ENCODE measurements around the gene PPM1A.

Gene PPM1A
- 125 to 187 reads per million in 2 donors for total RNA-seq

DNA sequence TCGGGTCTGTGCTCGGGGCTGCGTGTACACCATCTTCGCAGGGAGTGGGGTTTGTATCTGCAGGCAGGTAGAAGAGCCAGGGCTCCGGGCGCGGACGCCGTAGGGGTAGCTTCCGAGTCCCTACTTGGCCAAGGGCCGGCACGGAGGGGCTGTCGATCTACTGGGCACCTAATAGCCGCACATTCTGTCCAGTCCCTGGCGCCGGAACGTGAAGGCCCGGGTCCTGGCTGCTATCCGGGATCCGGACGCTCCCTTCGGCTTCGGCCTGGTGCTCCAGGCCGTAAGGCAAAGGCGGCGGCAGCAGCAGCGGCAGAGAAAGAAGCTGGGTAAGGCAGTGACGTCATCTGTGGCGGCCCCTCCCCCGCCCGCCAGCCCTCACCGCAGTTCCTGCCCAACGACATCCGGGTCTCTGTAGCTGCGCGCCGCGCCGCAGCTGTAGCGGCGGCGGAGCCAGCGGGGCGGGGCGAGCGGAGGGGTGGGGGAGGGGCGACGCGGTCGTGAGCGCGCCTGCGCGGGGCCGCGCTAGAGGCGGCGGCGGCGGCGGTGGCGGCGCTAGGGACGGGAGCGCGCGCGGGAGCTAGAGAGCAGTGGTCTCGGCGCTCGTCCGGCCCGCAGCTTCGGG lies at the start of gene PPM1A:
Gene PPM1A (plus strand): TSS at position 525 of the 622 bp plus-strand sequence. CDS start 33,483 bp downstream, outside the sequence.
- peak; percentile 90 to 98 (median 93) for DNase-seq

DNA sequence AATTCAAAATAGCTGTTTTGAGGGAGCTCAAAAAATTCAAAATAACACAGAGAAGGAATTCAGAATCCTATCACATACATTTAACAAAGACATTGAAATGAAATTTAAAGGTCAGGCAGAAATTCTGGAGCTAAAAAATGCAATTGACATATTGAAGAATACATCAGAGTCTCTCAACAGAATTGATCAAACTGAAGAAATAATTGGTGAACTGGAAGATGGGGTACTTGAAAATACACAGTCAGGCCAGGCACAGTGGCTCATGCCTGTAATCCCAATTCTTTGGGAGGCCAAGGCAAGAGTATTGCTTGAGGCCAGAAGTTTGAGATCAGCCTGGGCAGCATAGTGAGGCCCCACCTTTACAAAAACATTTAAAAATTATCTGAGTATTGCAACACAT lies 49.7 kb upstream of the PPM1A start:
- no peak for DNase-seq

DNA sequence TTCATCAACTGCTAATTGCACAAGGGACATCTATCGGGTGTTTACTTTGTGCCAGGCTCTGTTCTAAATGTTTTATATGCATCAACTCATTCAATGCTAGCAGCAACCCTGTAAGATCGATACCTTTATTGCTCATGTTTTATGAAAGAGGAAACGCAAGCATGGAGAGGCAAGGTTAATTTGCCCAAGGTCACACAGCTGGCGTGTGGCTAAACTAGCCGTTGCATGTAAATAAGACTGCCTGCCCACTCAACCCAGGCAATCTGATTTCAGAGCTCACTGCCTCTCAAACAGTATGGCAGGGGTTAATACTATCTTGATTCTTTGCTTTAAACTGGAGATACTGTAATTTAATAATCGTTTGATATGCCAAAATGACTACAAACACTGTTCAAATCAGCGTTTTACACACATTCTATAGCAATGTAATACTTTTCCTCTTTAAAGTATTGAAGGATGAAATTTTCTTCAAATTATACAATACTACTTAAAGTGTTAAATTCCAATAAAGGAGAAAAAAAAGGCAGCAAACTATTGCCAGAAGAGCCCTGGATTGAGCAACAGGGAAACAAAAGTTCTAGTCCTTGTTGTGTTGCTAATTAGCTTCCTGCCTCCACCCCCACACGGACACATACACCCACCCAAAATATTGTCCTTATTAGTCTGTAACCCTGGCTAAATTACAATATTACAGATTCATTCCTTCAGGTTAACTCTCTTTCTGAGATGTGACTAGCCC lies 44.7 kb upstream of the PPM1A start:
- no peak for DNase-seq

DNA sequence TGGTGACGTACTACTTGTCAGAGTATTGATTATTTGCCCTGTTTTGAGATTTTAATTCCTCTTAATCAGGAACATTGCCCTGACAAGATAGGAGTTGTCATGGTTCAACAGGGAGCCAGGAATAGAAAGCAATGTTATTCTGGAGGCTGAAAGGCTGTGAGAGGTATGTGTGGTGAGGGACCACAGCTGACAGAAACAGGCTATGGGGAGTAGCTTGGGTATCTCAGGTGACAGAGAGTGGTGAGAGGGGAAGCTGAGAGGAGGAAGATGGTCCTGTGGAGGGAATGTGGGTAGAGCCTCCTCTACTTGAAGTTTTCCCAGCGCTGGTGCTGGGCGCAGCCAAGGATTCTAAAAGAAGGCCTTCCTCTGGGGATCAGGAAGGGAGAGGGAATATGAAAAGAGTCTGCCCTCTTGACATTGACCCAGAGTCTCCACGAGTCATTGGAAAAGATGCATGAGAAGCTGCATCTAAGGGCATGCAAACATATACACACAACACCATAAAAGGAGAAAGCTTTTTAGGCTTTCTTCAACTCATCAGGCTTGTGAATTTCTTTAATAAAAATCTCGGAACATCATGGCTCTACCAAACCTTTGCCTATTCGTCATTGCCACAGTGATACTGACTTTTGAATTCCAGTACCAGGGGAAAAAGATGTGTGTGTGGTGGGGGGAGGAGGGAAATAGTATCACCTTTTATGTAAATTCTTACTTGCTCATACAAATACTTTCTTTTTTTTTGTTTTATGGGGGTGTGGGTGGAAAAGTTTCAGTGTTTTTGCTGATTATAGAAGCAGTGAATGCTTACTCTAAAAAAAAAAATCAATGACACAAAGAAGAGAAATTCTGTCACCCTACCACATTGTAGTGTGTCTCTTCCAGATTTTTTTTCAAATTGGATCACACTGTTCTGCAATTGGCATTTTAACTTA lies 43.9 kb upstream of the PPM1A start:
- no peak for DNase-seq

DNA sequence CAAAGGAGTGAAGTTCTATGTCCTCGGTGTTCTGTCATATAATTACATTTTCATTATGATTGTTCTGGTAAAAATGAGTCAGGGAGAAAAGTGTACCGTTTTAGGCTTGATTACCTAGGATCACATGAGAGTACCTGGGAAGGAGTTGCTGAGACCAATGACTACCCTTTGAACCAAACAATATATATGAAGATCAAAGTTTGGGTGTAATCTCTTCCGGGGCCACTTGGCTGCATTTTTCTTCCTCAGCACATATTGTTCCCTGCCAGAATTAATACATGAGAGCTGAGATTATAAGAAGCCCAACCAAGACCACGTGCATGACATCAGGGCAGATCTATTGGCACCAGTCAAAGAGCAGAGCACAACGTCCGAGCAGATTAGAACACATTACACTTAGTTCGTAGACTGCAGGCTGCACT lies 42.8 kb upstream of the PPM1A start:
- no peak for DNase-seq

DNA sequence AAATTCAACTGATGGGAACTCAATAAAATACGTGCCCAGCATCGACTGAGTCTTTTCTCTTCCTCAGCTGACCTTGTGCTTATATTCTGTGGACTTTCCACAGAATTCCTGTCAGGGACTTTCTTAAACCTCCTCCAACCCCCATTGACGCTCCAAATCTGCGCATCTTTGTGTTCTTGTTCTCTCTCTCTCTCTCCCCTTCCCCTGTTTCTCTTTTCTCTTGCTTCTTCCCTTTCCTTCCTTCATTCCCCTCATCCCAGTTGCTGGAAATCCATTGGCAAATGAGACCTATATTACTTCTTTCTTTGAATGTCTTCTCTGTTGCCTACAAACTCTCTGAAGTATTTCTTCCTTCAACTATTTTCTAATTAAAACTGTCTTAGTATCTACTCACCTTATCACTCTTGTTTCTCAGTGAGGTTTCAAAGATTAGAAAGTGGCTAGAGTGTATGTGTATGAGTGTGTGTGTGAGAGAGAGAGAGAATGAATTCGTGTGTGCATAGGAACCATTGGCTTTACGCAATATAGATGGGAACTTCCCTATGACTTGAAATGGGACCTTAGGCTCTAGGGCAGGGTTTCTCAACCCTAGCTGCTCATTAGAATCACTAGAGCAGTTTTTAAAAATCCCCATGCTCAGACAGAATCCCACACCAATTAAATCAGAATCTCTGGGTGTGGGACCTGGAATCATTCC lies 42.0 kb upstream of the PPM1A start:
- no peak for DNase-seq

DNA sequence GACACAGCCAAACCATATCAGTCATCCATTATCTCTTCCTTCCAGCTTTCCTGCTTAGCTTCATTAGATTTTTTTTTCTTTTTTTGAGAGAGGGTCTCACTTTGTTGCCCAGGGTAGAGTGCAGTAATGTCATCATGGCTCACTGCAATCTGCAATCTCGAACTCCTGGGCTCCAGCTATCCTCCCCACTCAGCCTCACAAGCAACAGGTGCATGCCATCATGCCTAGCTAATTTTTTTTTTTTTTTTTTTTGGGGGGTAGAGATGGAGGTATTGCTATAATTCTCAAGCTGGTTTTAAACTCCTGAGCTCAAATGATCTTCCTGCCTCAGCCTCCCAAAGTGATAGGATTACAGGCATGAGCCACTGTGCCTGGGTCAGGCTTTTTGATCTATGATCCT lies 38.3 kb upstream of the PPM1A start:
- DNase-seq: no peak

DNA sequence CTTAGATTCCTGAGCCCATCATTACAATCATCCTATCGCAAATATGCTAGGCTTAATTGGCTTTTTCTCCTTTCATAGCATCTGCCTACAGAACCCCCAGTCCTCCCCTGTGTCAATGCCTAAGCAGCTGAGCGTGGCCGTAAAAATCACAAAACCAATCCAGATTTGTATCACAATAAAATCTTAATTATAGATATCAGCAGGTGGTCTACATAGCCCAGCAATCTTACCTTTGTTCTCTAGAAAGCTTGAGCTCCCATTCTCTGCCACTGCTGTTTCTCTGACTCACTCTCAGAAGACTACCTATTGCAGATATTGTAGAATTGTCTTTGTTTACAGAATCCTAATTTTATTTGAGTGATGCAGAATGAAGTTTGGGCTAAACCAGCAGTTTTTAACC lies 37.9 kb upstream of the PPM1A start:
- DNase-seq: no peak

DNA sequence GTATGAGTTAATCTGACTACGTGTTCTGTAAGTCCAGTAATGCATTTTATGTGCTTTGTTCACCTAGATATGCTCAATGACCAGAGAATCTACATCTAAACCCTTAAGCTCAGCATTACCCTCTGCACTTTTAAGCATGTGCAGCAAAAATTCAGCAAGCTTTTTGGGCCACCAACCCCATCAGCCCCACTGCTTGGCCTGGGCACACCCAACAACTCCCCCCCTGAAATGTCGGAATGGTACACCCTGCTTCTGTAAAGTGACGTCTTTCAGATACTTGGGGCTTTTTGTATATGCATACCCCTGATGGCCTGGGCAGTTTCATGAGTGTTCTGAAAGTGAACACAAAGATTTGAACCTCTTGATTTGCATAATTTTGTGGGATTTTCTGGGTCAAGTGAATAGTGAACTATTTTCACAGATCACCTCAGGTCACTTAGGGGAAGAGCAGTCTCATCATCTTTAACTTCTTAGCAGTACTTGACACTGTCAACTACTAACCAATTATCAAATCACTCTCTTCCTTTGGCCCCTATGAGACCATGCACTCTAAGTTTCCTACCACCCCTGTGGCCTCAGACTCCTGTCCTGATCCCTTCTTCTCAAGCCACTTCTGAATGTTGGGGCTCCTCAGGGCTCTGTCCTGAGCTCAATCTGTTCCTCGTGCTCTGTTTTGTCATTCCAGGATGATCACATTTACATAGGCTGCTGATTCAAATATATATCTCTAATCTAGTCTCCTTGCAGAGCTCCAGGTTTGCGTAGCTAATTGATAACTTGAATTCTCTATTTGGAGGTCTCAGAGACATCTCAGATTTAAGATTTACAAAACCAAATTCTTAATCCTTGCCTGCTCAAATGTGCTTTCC lies 36.3 kb upstream of the PPM1A start:
- DNase-seq: no peak

DNA sequence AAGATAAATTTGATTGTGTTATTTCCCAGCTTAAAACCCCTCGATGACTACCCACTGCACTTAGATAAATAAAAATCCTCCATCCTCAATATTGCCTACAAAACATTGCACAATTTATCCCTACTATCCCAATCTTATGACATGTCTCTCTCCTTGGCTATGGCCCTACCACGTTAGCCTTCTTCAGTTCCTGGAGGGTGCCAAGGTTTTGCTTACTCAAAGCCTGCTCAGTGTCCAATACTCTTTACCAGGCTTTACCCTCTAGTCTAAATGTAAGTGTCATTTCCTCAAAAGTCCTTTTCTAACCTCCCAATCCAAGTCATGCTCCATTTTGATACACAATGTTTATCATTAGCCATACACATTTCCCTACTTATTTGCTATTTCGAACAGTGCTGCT lies 35.0 kb upstream of the PPM1A start:
- DNase-seq: no peak

DNA sequence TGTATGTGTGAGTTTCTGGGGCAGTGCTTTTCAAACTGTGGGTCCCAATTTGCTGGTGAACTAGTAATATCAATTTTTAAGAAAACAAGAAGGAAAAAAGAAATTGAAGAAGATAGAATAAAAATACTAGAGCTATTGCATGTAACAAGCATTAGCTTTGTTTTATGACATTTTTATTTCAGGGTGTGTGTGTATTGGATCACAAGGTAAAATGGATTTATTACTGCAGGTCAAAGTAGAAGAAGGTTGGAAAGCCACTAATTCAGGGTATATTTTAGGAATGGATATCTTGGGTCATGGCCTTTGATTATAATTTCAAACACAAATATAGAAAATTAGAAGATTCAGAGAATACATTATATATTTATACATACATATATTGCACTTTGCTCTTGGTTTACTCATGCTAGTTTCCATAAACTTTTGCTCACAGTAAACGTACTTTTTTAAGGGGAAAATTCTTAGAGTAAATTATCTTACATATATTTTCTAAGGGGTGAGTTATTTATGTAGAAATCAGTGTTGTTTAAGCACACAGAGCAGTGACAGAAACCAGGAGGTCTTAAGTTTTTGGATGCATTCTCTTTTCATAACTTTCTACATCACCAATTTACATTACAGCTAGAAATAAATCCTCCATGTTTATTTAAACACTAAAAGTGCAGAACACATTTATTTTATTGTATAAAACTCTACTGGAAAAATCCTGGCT lies 34.5 kb upstream of the PPM1A start:
- DNase-seq: no peak

DNA sequence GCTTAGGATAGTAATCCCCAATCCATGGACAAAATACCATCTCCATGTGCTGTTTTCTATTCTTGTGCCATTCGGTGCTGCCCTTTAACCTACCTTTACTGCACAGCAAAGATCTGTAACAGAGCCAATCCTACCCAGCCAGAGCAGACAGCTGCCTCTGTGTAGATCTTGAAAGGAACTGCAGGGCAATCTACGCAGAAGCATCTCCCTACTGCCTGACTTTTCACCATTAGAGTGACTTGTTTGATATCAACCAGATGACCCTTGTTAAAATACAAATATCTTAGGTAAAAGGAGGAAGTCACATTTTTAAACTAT lies 33.9 kb upstream of the PPM1A start:
- no peak for DNase-seq

DNA sequence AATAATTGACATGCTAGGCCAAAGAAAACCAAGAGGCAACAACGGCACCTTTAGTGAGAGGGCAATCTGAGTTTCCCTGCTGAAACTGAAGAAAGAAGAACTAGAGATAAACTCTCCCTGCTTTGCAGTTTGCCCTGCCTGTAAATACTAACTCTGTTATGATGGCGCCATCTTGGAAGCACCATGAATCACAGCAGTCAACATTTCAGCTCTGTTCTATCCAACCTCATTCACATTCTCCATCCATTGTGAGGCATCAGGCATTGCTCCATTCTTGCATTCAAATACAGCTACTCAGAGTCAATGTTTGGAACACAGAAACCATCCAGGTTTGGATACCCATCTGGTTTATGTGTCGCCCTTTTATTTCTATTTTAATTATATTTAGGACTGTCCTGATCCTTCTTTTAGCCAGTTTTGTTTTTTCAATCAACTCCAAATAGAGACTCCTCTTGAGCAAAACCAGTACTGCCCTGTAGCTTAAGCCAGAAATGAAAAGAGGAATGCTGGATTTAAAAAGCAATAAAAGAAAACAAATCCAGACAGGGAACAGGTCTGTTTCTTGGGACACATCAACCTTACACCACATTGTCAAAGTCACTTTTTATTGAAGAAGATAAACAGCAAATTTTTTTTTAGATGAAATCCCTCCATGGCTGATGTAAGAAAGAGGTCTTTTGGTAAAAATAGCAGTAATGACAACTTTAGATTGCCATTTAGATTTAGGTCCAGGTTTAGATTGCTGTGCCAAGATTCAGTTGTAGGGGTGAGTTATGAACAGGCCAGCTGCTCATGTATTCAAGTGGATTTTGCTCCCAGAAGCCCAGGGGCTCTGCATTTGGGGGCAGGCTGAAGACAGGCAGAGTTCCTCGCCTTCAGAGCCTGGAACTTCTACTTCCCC lies 33.3 kb upstream of the PPM1A start:
- no peak for DNase-seq

DNA sequence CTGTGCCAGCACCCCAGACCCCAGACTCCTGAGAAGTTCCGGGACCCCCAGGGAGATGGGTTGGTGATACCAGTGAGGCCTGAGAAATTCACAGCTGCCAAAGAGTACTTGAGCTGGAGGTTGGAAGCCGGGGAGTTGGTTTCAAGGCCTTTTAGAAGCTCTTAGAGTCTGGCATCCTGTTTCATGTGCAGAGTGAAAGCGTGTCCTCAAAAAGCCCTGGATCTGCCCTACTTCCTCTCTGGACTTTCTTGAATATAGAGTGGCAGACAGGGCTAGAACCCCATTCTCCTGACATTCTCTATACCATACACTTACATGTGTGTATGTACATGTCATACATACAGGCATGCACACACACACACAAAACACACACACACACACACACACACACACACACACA lies 31.3 kb upstream of the PPM1A start:
- DNase-seq: no peak

DNA sequence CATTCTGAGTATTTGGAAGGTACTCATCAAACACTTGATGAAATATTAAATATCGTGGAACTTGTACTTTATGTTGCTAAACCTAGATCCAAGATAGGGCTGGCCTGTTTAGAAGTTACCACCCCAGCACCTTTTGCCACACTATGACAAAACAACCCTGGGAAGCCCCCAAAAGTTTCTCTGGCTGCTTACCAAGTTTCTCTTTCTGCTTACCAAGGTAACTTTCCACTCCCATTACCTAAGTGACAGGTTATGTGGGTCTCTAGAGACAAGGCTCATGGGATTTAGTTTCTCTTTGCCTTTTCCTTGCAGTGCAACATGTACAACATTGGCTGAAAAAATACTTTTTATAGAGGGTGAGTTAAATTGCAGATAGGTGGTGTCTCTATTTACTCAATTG lies 28.9 kb upstream of the PPM1A start:
- peak in 1 of 5 experiments; percentile 13 for DNase-seq

DNA sequence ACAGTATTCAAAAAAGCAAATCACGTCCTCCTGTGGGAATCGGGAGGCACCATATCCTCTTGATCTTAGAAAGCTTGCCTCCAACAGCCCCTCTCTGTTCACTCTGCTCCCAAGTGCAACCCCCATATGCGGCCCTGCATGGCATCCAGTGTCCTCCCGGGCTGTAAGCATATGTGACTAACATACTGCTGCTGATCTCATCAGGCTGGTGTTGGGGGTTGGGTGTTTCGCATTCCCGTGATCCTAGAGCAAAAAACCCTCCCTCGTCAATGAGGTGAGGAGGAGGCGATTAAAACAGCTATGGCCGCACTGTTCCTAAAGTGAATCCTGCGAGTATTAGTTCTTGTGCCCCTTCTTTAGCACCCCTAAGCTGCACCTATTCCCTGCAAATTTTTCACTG lies 28.1 kb upstream of the PPM1A start:
- no peak for DNase-seq

DNA sequence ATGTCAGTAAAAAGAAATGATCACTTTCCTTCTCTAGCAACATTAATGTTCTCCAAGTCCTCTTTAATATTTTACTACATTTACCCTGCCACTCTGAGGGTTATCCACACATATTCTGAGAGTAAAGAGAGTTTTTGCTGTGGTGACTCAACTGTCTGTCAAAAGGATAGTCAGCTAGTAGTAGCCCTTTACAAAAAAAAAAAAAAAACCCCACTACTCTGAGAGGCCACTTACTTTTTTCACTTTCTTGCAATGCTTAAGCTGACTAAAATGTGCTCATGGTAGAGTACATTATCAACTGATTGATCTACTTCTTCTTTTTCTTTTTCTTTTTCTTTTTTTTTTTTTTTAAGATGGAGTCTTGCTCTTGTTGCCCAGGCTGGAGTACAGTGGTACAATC lies 27.6 kb upstream of the PPM1A start:
- DNase-seq: no peak

DNA sequence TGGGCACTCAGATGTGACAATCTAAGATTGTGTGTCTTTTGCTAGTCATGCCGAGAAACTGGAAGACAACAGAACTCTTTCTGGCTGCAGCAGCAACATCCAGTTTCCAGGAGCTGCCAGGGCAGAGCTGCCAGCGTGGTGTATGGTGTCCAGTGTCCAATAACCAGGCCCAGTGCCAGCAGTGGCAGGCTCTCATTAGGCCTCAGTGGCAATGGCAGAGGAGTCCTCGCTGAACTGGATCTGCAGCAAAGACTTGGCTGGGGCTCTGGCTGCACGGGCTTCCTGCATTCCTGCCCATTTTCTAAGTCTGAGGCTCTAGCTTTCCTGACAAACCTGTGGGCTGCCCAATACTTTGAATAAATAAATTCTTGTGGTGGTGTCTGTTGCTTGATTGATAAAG lies 26.2 kb upstream of the PPM1A start:
- DNase-seq: no peak

DNA sequence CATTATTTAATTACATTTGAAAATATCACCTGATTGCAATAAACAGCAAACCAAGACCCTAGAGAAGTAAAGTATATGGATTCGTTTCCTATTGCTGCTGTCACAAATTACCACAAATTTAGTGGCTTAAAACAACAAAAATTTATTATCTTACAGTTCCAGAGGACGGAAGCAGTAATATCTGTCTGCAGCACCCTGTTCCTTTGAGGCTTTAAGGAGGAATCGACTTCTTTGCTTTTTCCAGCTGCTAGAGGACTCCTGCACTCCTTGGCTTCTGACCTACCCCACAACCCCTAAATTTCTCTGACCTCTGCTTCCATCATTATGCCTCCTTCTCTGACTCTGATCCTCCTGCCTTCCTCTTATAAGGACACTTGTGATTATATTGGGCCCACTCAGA lies 23.8 kb upstream of the PPM1A start:
- no peak for DNase-seq

DNA sequence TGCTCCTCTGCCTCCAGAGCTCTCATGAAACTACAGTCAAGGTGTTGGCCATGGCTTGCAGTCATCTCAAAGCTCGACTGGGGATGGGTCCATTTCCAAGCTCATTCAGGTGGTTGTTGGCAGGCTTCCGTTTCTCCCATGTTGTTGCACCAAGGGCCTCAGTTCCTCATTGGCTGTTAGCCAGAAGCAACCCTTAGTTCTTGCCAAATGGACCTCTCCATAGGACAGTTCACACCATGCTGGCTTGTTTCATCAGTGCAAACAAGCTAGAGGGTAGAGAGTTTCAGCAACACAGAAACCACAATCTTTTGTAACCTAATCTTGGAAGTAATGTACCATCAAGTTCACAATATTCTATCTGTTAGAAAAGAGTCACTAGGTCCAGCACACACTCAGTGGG lies 22.7 kb upstream of the PPM1A start:
- DNase-seq: no peak
